GM10248 (cell line): Measurements from ENCODE around the gene KDM4C.

Source experiments
- CTCF ChIA-PET: fragments of 300-600 bp; sonication (Branson Sonifier 250); formaldehyde crosslinking; extraction: SDS; loops from one replicate; lab custom pipeline; 2021; ENCODE audit warnings: antibody characterized with exemption; lab: Yijun Ruan, JAX
- POLR2A ChIA-PET: fragments of 350-650 bp; sonication (Branson Sonifier 250); formaldehyde crosslinking; extraction: SDS; loops from one replicate; lab custom pipeline; 2020; ENCODE audit warnings: antibody characterized with exemption; lab: Yijun Ruan, JAX
- DNase-seq: peaks from one replicate; pipeline ENCODE4 v3.0.0; 2012; ENCODE audit errors: extremely low spot score
- TF ChIP-seq, protein P1 (sequence below): IDR thresholded peaks from 2 replicates; pipeline ENCODE4 v1.5.1; 2012; ENCODE audit warnings: mild to moderate bottlenecking, low read depth; ENCODE audit errors: extremely low read depth, missing control alignments, control extremely low read depth

Gene KDM4C

DNA sequence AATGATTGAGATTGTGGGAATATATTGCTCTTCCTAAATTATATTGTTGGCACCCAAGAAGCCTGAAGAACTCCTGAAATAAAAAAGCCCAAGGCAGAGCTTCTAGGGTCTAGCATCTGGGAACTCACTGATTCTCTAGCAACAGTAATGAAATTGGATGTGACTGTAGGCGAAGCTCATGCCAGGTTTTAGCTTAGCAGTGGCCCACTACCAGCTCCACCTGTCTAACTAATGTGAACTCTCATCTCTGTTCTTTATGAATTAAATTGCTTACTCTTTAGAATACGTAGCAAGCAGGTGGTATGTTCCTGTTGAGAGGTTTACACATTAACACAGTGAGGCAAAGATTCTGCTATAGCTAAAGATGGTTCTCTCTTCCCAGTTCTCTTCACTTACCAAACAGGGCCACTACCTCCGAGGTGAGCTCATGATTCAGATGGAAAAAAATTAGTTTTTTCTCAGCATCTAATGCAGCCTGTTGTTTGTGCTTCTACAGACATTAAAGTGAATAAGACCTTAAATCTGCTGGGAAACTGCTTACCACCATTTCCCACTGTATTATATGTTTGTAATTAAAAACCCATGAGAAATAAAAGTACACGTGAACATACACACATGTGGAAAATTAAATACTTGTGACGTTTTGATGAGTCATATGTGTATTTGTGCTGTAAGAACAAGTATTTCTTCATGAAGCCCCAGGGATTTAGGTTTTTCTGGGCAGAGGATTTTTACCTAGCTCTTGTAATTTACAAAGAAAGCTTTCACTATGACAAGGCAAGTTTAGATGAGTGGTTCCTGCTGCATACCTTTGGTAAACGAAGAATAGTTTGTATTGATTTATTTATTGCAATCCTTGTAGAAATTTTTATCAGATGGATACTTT lies 360.1 kb downstream of the KDM4C start:
- ChIA-PET CTCF (interaction anchor here (1.0 to 1.2 kb wide), 6 partner anchors 10 to 291 kb away, joined by 3 to 6 read pairs (median 4); no protein-coding TSS in a partner anchor), POLR2A (no interaction called here)
- DNase-seq = peak; percentile 25
- TF ChIP-seq, protein P1, sequence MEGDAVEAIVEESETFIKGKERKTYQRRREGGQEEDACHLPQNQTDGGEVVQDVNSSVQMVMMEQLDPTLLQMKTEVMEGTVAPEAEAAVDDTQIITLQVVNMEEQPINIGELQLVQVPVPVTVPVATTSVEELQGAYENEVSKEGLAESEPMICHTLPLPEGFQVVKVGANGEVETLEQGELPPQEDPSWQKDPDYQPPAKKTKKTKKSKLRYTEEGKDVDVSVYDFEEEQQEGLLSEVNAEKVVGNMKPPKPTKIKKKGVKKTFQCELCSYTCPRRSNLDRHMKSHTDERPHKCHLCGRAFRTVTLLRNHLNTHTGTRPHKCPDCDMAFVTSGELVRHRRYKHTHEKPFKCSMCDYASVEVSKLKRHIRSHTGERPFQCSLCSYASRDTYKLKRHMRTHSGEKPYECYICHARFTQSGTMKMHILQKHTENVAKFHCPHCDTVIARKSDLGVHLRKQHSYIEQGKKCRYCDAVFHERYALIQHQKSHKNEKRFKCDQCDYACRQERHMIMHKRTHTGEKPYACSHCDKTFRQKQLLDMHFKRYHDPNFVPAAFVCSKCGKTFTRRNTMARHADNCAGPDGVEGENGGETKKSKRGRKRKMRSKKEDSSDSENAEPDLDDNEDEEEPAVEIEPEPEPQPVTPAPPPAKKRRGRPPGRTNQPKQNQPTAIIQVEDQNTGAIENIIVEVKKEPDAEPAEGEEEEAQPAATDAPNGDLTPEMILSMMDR = no peak

DNA sequence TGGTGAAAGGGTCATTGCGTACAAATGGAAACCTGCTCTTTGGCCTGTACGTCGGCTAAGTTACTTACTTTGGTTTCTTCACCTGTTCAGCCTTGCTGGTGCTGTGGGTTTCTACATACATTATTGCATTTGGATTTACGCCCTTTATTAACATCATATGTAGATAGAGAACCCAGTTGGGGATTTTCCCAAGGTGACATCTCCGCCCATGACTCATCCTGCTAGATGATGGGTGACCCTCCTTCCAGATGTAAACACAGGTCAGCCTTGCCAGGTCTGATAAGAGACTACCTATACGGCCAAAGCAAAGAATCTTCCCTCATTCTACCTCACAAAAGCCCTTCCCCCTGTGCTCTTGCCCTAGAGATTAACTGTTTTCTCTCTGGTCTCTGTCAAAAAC lies 360.9 kb downstream of the KDM4C start:
- ChIA-PET POLR2A (no interaction called here), CTCF (interaction anchor here (1.1 to 1.2 kb wide), 3 partner anchors 21 to 291 kb away, joined by 3 to 4 read pairs (median 3); no protein-coding TSS in a partner anchor)
- TF ChIP-seq, protein P1 = no peak
- DNase-seq = no peak

DNA sequence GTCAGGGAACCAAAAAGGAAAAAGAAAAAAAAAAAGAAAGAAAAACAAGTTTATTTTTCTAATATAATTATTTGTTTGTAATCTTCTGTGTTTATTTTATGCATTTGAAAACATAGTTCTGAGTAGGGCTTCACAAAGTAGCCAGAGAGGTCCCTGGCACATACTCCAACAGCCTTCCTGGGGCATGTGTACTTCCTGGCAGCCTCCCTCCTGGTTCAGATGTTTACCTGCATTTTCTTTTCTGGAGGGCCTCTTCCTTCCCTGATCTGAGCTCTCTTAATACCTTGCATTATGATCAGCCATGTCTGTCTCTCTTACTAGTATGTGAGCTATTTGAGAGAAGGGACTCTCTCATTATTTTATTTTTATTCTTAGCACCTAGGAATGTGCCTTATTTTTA lies 361.8 kb downstream of the KDM4C start:
- POLR2A ChIA-PET = no interaction called here
- CTCF ChIA-PET = no interaction called here
- TF ChIP-seq, protein P1 = no peak
- DNase-seq = no peak

DNA sequence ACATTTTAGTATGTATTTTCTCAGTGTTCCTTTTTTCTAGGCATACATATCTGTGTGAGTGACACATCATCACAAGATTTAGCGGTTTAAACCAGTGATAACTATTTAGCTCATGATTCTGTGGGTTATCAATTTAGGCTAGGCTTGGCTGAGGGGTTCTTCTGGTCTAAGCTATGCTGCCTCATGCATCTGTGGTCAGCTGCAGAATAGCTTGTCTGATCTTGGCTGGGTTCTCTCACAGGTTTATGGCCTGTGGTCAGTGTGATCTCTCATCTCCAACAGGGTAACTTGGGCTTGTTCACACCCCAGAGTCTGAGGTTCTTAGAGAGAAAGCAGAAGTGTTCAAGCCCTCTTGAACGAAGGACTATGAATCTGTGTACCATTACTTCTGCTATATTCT lies 363.3 kb downstream of the KDM4C start:
- DNase-seq = peak; percentile 9
- POLR2A ChIA-PET = no interaction called here
- TF ChIP-seq, protein P1 = no peak
- CTCF ChIA-PET = interaction anchor here (1.0 kb wide), 3 partner anchors 9 to 26 kb away, joined by 3 to 4 read pairs (median 4); no protein-coding TSS in a partner anchor

DNA sequence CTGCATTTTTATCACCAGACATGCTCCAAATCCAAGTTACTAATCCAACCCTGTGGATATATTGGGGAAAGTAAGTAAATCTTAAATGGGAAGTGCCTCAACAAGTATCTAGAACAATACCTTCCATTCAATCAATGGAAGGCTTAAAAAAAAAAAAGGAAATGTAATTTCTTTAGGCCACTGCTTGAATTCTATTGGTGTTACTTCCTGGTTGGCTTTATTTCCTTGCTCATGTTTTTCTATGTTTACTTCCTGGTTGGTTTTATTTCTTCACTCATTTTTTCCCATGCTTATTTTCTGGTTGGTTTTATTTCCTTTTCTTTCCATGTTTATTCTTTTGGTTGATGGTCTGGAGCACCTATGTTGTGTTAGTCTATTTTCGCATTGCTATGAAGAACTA lies 363.9 kb downstream of the KDM4C start:
- TF ChIP-seq, protein P1 = no peak
- no peak for DNase-seq
- POLR2A ChIA-PET = no interaction called here
- CTCF ChIA-PET = interaction anchor here (1.0 kb wide), 2 partner anchors 10 to 22 kb away, joined by 4 read pairs; no protein-coding TSS in a partner anchor

DNA sequence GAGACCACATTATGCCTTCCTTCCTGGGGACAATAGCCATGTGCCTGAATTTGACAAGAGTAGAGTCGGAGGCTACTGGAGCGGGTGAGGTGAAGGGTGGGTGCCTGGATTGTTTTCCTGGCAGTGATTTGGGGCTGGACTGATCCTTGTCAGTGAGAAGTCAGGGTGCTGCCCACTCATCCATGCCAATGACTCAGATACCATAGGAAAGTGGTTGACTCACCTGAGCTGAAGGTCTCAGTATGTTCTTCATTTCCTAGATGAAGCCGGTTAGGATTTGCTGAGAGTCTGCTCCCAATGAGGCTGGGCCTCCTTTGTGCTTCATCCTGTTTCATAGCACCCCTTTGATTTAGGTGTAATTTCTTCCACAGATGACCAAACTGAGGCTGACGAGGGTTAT lies 366.0 kb downstream of the KDM4C start:
- no peak for DNase-seq
- ChIA-PET CTCF (no interaction called here), POLR2A (no interaction called here)
- TF ChIP-seq, protein P1 = no peak
